ENCODE data around the gene DENND1B.

DNA sequence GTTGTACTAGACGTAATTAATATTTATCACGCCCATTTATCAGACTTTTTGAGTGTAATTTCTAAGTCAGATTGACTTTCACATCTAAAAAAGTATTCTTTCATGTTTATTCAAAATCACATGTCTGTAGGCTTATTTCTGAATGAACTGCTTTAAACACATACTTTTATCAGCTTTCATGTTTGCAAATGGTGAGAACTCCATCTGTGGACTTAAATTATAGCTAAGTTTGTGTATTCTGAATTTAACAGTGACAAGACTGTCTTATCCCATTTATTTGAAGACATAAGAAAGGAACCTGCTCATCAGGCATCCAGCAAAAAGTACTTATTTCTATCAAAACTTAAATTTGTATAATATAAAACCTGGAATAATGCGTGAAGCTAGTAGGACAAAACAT, 69.3 kb downstream of the DENND1B start:
- TF ChIP-seq, protein P1, sequence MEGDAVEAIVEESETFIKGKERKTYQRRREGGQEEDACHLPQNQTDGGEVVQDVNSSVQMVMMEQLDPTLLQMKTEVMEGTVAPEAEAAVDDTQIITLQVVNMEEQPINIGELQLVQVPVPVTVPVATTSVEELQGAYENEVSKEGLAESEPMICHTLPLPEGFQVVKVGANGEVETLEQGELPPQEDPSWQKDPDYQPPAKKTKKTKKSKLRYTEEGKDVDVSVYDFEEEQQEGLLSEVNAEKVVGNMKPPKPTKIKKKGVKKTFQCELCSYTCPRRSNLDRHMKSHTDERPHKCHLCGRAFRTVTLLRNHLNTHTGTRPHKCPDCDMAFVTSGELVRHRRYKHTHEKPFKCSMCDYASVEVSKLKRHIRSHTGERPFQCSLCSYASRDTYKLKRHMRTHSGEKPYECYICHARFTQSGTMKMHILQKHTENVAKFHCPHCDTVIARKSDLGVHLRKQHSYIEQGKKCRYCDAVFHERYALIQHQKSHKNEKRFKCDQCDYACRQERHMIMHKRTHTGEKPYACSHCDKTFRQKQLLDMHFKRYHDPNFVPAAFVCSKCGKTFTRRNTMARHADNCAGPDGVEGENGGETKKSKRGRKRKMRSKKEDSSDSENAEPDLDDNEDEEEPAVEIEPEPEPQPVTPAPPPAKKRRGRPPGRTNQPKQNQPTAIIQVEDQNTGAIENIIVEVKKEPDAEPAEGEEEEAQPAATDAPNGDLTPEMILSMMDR (IDR thresholded peaks at IDR 0.05; ENCODE audit: control extremely low read depth in 1 of 3, insufficient read depth in 1 of 3, low read depth in 1 of 3, low read length in 3 of 3): no peak
- TF ChIP-seq HDAC2 (IDR thresholded peaks at IDR 0.05; ENCODE audit: borderline replicate concordance in 1 of 2, low read depth in 2 of 2, low read length in 2 of 2): no peak
- no peak for TF ChIP-seq EZH2 (IDR thresholded peaks at IDR 0.05; ENCODE audit: low read depth, low read length, severe bottlenecking)
- TF ChIP-seq, protein P2, sequence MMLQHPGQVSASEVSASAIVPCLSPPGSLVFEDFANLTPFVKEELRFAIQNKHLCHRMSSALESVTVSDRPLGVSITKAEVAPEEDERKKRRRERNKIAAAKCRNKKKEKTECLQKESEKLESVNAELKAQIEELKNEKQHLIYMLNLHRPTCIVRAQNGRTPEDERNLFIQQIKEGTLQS (IDR thresholded peaks at IDR 0.05; ENCODE audit: insufficient read depth, low read depth, low read length): no peak
- TF ChIP-seq BRCA1 (IDR thresholded peaks at IDR 0.05; ENCODE audit: low read depth, low read length): no peak
- TF ChIP-seq POLR2A (IDR thresholded peaks at IDR 0.05; ENCODE audit: control extremely low read depth in 1 of 2, low read depth in 2 of 2, low read length in 2 of 2): no peak
- no peak for TF ChIP-seq MAFK (IDR thresholded peaks at IDR 0.05; ENCODE audit: low read depth, low read length)
- no peak for TF ChIP-seq EP300 (IDR thresholded peaks at IDR 0.05; ENCODE audit: borderline replicate concordance in 1 of 2, low read depth in 2 of 2, low read length in 2 of 2)

Data from H1 (cell line).